ENCODE data around the gene DMD. TPM values are rescaled to one million over a fixed set of nuclear protein-coding genes. Genes with fewer than 3 reads are reported as not detected.

Gene DMD
- total RNA-seq, 1 donor = 32.4 TPM

DNA sequence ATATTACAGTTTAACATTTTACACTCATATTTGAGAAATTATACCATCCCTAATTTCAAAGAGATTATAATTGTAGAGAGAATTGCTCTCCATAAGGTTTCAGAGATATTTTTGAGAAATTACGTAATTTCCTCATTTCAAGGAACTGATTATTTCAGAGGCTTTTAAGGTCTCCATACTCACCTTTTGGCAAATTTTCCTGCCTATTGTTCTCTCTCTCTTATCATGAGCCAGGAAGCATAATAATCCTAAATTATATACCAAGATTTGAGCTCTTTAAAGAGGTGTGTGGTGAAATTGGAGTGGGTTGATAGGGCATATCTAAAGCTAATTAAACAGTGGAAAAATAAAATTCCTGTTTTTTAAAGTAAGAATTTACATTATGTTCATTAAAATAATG is 1890.6 kb downstream of the DMD start:
- DNase-seq (ENCODE audit: low read depth) = no peak
- no peak overlapping the region for H3K4me3 ChIP-seq (ENCODE audit: low read depth, low read length)

DNA sequence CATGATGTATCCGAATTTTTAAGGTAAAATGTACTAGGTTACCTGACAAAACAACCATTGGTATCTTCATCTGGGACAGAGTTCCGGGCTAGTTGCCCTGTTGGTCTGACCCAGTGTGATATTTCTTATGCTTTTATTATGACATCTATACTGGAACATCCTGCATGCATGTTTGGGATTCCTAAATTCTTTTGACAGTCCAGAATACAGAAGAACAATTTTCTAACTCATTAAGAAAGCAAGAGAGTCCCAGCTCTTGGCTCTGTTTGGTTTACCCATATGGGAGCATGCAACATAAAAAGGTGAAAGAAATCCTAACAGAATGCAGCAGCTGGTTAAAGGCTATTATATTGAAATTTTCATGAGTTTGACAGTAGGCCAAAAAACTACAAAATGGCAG is 1891.8 kb downstream of the DMD start:
- no peak overlapping the region for H3K4me3 ChIP-seq (ENCODE audit: low read depth, low read length)
- TF ChIP-seq, protein P1, sequence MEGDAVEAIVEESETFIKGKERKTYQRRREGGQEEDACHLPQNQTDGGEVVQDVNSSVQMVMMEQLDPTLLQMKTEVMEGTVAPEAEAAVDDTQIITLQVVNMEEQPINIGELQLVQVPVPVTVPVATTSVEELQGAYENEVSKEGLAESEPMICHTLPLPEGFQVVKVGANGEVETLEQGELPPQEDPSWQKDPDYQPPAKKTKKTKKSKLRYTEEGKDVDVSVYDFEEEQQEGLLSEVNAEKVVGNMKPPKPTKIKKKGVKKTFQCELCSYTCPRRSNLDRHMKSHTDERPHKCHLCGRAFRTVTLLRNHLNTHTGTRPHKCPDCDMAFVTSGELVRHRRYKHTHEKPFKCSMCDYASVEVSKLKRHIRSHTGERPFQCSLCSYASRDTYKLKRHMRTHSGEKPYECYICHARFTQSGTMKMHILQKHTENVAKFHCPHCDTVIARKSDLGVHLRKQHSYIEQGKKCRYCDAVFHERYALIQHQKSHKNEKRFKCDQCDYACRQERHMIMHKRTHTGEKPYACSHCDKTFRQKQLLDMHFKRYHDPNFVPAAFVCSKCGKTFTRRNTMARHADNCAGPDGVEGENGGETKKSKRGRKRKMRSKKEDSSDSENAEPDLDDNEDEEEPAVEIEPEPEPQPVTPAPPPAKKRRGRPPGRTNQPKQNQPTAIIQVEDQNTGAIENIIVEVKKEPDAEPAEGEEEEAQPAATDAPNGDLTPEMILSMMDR (IDR thresholded peaks at IDR 0.05; ENCODE audit: insufficient read depth, low read depth, low read length) = no peak
- no peak for DNase-seq (ENCODE audit: low read depth)

More for the DNA sequence above, 1890.6 kb downstream of the DMD start:
- TF ChIP-seq, protein P1 (IDR thresholded peaks at IDR 0.05; ENCODE audit: insufficient read depth, low read depth, low read length) = no peak

DNA sequence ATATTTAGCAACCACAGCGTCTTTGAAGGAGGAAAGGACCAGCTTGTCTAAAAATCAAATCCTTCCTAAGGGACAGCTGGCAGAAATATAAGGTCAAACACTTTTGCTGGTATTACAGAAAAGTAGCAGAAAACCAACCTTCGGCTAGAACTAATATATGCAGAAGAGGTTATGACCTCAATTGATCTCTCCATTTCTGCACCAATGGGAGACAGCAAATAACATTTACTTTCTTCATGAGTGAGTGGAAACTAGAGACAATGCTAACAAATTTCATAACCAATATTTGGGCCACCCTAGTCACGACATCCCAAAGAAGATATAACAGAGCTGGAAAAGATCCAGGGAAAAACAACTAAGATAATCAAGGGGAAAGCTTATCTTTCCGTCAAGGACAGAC is 1892.5 kb downstream of the DMD start:
- DNase-seq (ENCODE audit: low read depth) = no peak
- H3K4me3 ChIP-seq (ENCODE audit: low read depth, low read length) = no peak overlapping the region
- TF ChIP-seq, protein P1 (IDR thresholded peaks at IDR 0.05; ENCODE audit: insufficient read depth, low read depth, low read length) = no peak

DNA sequence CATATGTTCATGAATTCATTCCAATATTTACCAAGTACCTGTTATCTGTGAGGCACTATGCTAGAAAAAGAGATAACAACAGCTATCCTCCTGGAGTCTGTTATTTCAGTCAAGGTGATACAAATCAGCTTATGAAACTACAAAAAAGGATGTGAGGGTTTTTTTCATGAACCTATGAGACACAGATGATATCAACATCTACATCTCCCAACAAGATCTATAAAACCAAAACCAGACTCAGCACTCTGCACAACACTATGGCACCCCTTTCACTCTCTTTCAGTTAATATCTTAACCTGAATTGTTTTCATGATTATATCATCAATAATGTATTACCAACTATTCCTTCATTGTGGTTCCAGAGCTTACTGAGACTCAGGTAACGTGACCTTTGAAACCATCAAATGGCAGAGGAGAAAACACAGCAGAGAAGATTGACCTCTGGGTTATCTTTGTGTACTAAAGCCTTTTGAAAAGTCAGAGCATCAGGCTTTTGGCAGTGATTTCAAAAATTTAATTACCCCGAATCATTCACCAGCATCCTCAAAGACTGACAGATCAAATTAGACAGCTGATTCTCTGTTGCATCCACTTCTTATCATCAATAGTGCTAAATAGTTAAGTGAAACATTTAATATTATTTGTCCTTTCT is 1894.9 kb downstream of the DMD start:
- TF ChIP-seq, protein P1 (IDR thresholded peaks at IDR 0.05; ENCODE audit: insufficient read depth, low read depth, low read length) = no peak
- H3K4me3 ChIP-seq (ENCODE audit: low read depth, low read length) = no peak overlapping the region
- no peak for DNase-seq (ENCODE audit: low read depth)

DNA sequence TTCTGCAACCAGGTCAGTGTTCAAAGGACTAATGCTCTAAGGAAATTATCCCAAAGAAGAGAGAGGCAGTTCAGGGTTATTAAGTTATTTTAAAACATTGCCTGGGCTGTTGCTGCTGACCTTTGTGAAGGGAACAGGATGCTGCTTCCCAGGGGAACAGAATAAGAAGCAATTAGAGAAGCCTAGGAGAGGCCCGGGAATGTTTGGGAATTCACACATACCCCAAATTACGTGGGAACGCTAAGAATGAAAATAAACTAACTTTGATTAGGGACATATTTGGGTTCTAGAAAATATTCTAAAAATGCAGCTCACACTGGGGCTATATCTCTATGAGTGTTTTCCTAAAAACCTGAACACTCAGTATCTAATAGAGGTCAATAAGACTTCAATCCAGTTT is 1896.4 kb downstream of the DMD start:
- TF ChIP-seq, protein P1 (IDR thresholded peaks at IDR 0.05; ENCODE audit: insufficient read depth, low read depth, low read length) = no peak
- DNase-seq (ENCODE audit: low read depth) = peak; percentile 70
- no peak overlapping the region for H3K4me3 ChIP-seq (ENCODE audit: low read depth, low read length)

DNA sequence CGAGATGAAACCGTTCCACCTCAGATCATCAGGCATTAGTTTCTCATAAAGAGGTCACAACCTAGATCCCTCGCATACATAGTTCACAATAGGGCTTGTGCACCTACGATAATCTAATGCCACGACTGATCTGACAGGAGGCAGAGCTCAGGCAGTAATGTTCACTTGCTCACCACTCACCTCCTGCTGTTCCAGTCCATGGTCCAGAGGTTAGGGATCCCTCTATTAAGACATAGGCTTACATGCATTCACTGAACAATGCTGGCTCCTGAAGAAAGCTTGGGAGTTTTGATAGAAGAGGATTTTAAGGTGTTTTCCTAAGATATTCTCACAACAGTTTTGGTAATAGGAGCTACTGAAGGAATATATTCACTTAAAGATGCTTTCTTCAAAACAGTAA is 1903.4 kb downstream of the DMD start:
- no peak for DNase-seq (ENCODE audit: low read depth)
- no peak overlapping the region for H3K4me3 ChIP-seq (ENCODE audit: low read depth, low read length)
- TF ChIP-seq, protein P1 (IDR thresholded peaks at IDR 0.05; ENCODE audit: insufficient read depth, low read depth, low read length) = no peak

DNA sequence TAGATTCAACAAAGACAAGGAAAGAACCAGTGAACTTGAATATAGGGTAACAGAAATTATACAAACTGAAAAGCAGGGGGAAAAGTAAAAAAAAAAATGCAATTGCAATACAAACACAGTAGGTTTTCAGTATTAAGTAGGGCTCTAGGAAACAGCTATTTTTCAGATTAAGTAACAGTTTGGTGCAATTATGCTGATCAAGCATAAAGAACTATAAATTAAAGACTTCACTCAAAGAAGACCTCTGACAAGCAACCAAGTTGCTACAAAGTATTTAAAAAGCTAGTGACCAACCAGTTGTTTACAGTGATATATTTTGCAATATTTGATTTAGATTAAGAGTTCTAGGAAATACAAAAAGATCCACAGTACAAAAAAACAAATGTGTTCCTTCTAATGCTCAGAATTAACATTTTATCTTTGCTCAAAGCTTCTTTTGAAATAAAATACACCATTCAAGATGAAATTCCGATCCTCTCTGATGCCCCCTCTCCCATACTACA is 1908.7 kb downstream of the DMD start:
- TF ChIP-seq, protein P1 (IDR thresholded peaks at IDR 0.05; ENCODE audit: insufficient read depth, low read depth, low read length) = no peak
- no peak overlapping the region for H3K4me3 ChIP-seq (ENCODE audit: low read depth, low read length)

More for the DNA sequence above, 1908.7 kb downstream of the DMD start:
- no peak for DNase-seq (ENCODE audit: low read depth)
